SU-DHL-6 (cell line): ENCODE results near the gene CDK2.

Experiments used
- H2AFZ ChIP-seq: fragments of 200-600 bp; sonication (generic); 2 replicates; pipeline ENCODE4 v1.6.1; 2014; ENCODE audit warnings: low read depth, mild to moderate bottlenecking, moderate library complexity, mixed read lengths, antibody characterized with exemption, low read length; ENCODE audit not compliant: severe bottlenecking
- H3F3A ChIP-seq: fragments of 200-600 bp; shearing (Covaris generic); 2 replicates; pipeline ENCODE4 v1.6.0; 2016; ENCODE audit warnings: antibody characterized with exemption, mild to moderate bottlenecking; ENCODE audit not compliant: insufficient read depth
- H3K27ac ChIP-seq: fragments of 200-600 bp; sonication (generic); 2 replicates; pipeline ENCODE4 v1.5.1; 2016; ENCODE audit warnings: low read depth, mild to moderate bottlenecking, low read length, moderate library complexity, mixed read lengths
- H3K27me3 ChIP-seq: fragments of 200-600 bp; sonication (generic), shearing (Covaris generic); 2 replicates; pipeline ENCODE4 v1.6.0; 2014; ENCODE audit warnings: mild to moderate bottlenecking, low read length
- H3K36me3 ChIP-seq: fragments of 200-600 bp; sonication (generic); 2 replicates; pipeline ENCODE4 v1.6.1; 2014; ENCODE audit warnings: mild to moderate bottlenecking, low read length, mixed read lengths
- H3K4me2 ChIP-seq: fragments of 300-600, 200-600 bp; shearing (Covaris generic), sonication (generic); 2 replicates; pipeline ENCODE4 v1.6.0; 2014; ENCODE audit warnings: low read length, low read depth, mild to moderate bottlenecking; ENCODE audit not compliant: poor library complexity, severe bottlenecking
- H3K4me3 ChIP-seq: fragments of 200-600 bp; sonication (generic); 2 replicates; pipeline ENCODE4 v1.5.1; 2014; ENCODE audit warnings: antibody characterized with exemption, low read length, mild to moderate bottlenecking, mixed read lengths; ENCODE audit not compliant: insufficient read depth, poor library complexity, severe bottlenecking
- H3K79me2 ChIP-seq: fragments of 200-600 bp; sonication (generic); 2 replicates; pipeline ENCODE4 v1.6.1; 2014; ENCODE audit warnings: mild to moderate bottlenecking, low read length, moderate library complexity; ENCODE audit not compliant: insufficient read depth
- H3K9ac ChIP-seq: fragments of 200-600 bp; sonication (generic); 2 replicates; pipeline ENCODE4 v1.7.0; 2014; ENCODE audit warnings: mild to moderate bottlenecking, low read length
- H3K9me2 ChIP-seq: fragments of 200-600 bp; sonication (generic); replicated peaks from 2 replicates; pipeline ENCODE4 v1.6.1; 2014; ENCODE audit warnings: low read length; ENCODE audit not compliant: insufficient read depth
- H3K9me3 ChIP-seq: fragments of 200-600 bp; sonication (generic); 2 replicates; pipeline ENCODE4 v1.6.1; 2014; ENCODE audit warnings: low read length, mixed read lengths; ENCODE audit not compliant: insufficient read depth
- H4K20me1 ChIP-seq: fragments of 200-600 bp; sonication (generic); 2 replicates; pipeline ENCODE4 v1.6.1; 2014; ENCODE audit warnings: low read depth, mild to moderate bottlenecking, antibody characterized with exemption, low read length, moderate library complexity, mixed read lengths
- CTCF ChIP-seq: fragments of 200-600 bp; sonication (generic); IDR thresholded peaks from one replicate; pipeline ENCODE4 v1.5.1; 2017; ENCODE audit warnings: antibody characterized with exemption, mild to moderate bottlenecking, low read length, moderate library complexity; ENCODE audit not compliant: insufficient read depth, poor library complexity, severe bottlenecking
- EZH2phosphoT487 ChIP-seq: fragments of 200-600 bp; sonication (generic), shearing (Covaris generic); conservative IDR thresholded peaks from 2 replicates; pipeline ENCODE4 v1.6.1; 2018; ENCODE audit warnings: mild to moderate bottlenecking, antibody characterized with exemption, low read length, moderate library complexity, mixed read lengths

The CDK2 gene

GRCh38 chr12:55963760-55964159 lies 2.9 kb upstream of the CDK2 start:
- Histone ChIP-seq H3K9me3 (no peaks in the 10 kb centered on the region), H4K20me1 (no peaks in the 10 kb centered on the region), H3K4me3 (no peak overlapping the region), H3K79me2 (peaks cover 21% of the 10 kb centered on the region), H3K4me2 (no peak overlapping the region), H3K9me2 (no peaks in the 10 kb centered on the region), H3K9ac (no peak overlapping the region), H3F3A (no peaks in the 10 kb centered on the region; the same call in 1 of the 2 replicates), H3K36me3 (peaks cover 8% of the 10 kb centered on the region; the same call in 1 of the 2 replicates), H3K27me3 (no peaks in the 10 kb centered on the region), H2AFZ (no peak overlapping the region), H3K27ac (no peak overlapping the region)
- TF ChIP-seq CTCF (no peak), EZH2phosphoT487 (no peak)

- Histone ChIP-seq H2AFZ (no peak overlapping the region), H3K9me2 (no peaks in the 10 kb centered on the region), H4K20me1 (no peaks in the 10 kb centered on the region), H3K79me2 (peaks cover 22% of the 10 kb centered on the region), H3K27me3 (no peaks in the 10 kb centered on the region), H3K4me2 (no peak overlapping the region), H3K27ac (no peak overlapping the region), H3K9ac (no peak overlapping the region), H3F3A (no peaks in the 10 kb centered on the region; the same call in 1 of the 2 replicates), H3K4me3 (no peak overlapping the region), H3K9me3 (no peaks in the 10 kb centered on the region), H3K36me3 (peaks cover 10% of the 10 kb centered on the region; the same call in 1 of the 2 replicates)
- TF ChIP-seq EZH2phosphoT487 (no peak), CTCF (no peak)
These were observed 1.4 kb upstream of the CDK2 start for GRCh38 chr12:55965240-55965639.

- no peaks in the 10 kb centered on the region for H3K9me2 ChIP-seq
- peak within 1 kb of the TSS; percentile 94 for H3K4me2 ChIP-seq
- H3K27me3 ChIP-seq, result no peaks in the 10 kb centered on the region
- H2AFZ ChIP-seq, result peak within 1 kb of the TSS; percentile 85
- H4K20me1 ChIP-seq, result no peaks in the 10 kb centered on the region
- no peaks in the 10 kb centered on the region; the same call in 1 of the 2 replicates for H3F3A ChIP-seq
- H3K9ac ChIP-seq, result peak within 1 kb of the TSS; percentile 95
- H3K27ac ChIP-seq, result peak within 1 kb of the TSS; percentile 56
- H3K4me3 ChIP-seq, result peak within 1 kb of the TSS; percentile 98
- H3K9me3 ChIP-seq, result no peaks in the 10 kb centered on the region
- H3K79me2 ChIP-seq, result peaks cover 22% of the 10 kb centered on the region
- H3K36me3 ChIP-seq, result peaks cover 10% of the 10 kb centered on the region; the same call in 1 of the 2 replicates
- no peak for TF ChIP-seq EZH2phosphoT487
- no peak for TF ChIP-seq CTCF
These were observed 656 bp upstream of the CDK2 start, which contains the start of gene PMEL for GRCh38 chr12:55965941-55966407. PMEL (minus strand) TSS chr12:55966042; CDS start chr12:55966011, 31 bp downstream.
